ENCODE data around the gene CLIC3. TPM values are rescaled to one million over a fixed set of nuclear protein-coding genes. Genes with fewer than 3 reads are reported as not detected.
A peak's percentile ranks its signal among the peaks of the same experiment; 100 is the strongest.

Gene CLIC3
- total RNA-seq, 2 experiments from 2014 or later, result 2.1 to 2.8 TPM

- ChIA-PET CTCF (no interaction called here), POLR2A (no interaction called here)
- H3K27me3 ChIP-seq (ENCODE audit: control insufficient read depth in 1 of 2, insufficient read depth in 2 of 2, low read length in 2 of 2), result no peaks in the 10 kb centered on the region
- Mint-ChIP-seq H3K27me3 (no peaks in the 10 kb centered on the region), H3K27ac (no peak overlapping the region), H3K4me3 (no peak overlapping the region), H3K36me3 (ENCODE audit: low read depth) (no peaks in the 10 kb centered on the region), H3K4me1 (ENCODE audit: low read depth) (peaks cover 29% of the 10 kb centered on the region), H3K9me3 (no peaks in the 10 kb centered on the region)
- no peak overlapping the region for H3K4me3 ChIP-seq (ENCODE audit: low read length)
- no peak overlapping the region for H3K27ac ChIP-seq (ENCODE audit: low read depth in 1 of 2, low read length in 2 of 2)
- no peak for DNase-seq
- intact Hi-C loops (cut with DNase I, micrococcal nuclease), result no loop called here
- ATAC-seq (ENCODE audit: poor library complexity), result no peak
- TF ChIP-seq, protein P1, sequence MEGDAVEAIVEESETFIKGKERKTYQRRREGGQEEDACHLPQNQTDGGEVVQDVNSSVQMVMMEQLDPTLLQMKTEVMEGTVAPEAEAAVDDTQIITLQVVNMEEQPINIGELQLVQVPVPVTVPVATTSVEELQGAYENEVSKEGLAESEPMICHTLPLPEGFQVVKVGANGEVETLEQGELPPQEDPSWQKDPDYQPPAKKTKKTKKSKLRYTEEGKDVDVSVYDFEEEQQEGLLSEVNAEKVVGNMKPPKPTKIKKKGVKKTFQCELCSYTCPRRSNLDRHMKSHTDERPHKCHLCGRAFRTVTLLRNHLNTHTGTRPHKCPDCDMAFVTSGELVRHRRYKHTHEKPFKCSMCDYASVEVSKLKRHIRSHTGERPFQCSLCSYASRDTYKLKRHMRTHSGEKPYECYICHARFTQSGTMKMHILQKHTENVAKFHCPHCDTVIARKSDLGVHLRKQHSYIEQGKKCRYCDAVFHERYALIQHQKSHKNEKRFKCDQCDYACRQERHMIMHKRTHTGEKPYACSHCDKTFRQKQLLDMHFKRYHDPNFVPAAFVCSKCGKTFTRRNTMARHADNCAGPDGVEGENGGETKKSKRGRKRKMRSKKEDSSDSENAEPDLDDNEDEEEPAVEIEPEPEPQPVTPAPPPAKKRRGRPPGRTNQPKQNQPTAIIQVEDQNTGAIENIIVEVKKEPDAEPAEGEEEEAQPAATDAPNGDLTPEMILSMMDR (IDR thresholded peaks at IDR 0.05), result no peak
- H3K9me3 ChIP-seq (ENCODE audit: control insufficient read depth in 1 of 2, insufficient read depth in 1 of 2, low read length in 2 of 2), result no peaks in the 10 kb centered on the region
- no peaks in the 10 kb centered on the region for H3K36me3 ChIP-seq (ENCODE audit: insufficient read depth, low read length)
- H3K4me1 ChIP-seq (ENCODE audit: insufficient read depth, low read length), result peaks cover 78% of the 10 kb centered on the region
These were observed 32.6 kb downstream of the CLIC3 start for GRCh38 chr9:136963751-136964150.

GRCh38 chr9:136963341-136963740, 33.0 kb downstream of the CLIC3 start:
- H3K4me1 Mint-ChIP-seq (ENCODE audit: low read depth), result peaks cover 29% of the 10 kb centered on the region
- H3K9me3 ChIP-seq (ENCODE audit: control insufficient read depth in 1 of 2, insufficient read depth in 1 of 2, low read length in 2 of 2), result peaks cover 0 to 3% of the 10 kb centered on the region in 2 experiments
- peaks cover 83% of the 10 kb centered on the region for H3K4me1 ChIP-seq (ENCODE audit: insufficient read depth, low read length)
- H3K36me3 ChIP-seq (ENCODE audit: insufficient read depth, low read length), result no peaks in the 10 kb centered on the region
- H3K27me3 Mint-ChIP-seq, result no peaks in the 10 kb centered on the region
- no peak overlapping the region for H3K27ac ChIP-seq (ENCODE audit: low read depth in 1 of 2, low read length in 2 of 2)
- CTCF ChIA-PET, result interaction anchor here (0.6 kb wide), 1 partner anchor 91 kb away, joined by 3 read pairs; no protein-coding TSS in a partner anchor
- POLR2A ChIA-PET, result no interaction called here
- H3K27me3 ChIP-seq (ENCODE audit: control insufficient read depth in 1 of 2, insufficient read depth in 2 of 2, low read length in 2 of 2), result no peaks in the 10 kb centered on the region
- ATAC-seq (ENCODE audit: poor library complexity), result no peak
- intact Hi-C loops (cut with DNase I, micrococcal nuclease), result no loop called here
- H3K4me3 Mint-ChIP-seq, result no peak overlapping the region
- no peak overlapping the region for H3K4me3 ChIP-seq (ENCODE audit: low read length)
- TF ChIP-seq, protein P1 (IDR thresholded peaks at IDR 0.05), result no peak
- no peaks in the 10 kb centered on the region for H3K36me3 Mint-ChIP-seq (ENCODE audit: low read depth)
- no peak for DNase-seq
- H3K9me3 Mint-ChIP-seq, result no peaks in the 10 kb centered on the region
- H3K27ac Mint-ChIP-seq, result no peak overlapping the region

DNA sequence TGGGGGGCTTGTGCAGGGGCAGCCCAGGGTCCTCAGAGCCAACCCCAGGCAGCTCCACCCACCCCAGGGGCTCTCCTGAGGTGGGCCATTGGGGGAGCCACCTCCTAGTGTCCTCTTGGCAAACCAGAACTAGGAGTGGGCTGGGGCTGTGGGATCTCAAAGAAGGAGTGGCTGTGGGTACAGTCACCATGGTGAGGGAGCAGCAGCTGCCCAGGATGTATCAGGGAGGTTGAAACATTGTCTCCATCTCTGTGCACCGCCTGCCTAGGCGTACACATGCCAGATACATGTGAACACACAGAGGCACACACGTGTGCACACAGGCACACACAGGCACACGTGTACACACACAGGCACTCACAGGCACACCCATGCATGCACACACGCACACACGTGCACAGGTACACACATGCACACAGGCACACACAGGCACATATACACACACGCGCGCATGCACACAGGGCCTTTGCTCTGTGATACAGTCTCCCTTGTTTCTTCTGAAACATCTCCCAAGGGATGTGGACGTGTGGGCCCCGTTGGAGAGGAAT, 33.6 kb downstream of the CLIC3 start:
- ChIA-PET POLR2A (no interaction called here), CTCF (interaction anchor here (0.6 kb wide), 1 partner anchor 90 kb away, joined by 3 read pairs; no protein-coding TSS in a partner anchor)
- H3K4me3 Mint-ChIP-seq, result peak overlapping the region; percentile 25
- H3K4me3 ChIP-seq (ENCODE audit: low read length), result no peak overlapping the region
- peaks cover 29% of the 10 kb centered on the region for H3K4me1 Mint-ChIP-seq (ENCODE audit: low read depth)
- H3K27ac Mint-ChIP-seq, result peak overlapping the region; percentile 64
- H3K36me3 Mint-ChIP-seq (ENCODE audit: low read depth), result no peaks in the 10 kb centered on the region
- H3K4me1 ChIP-seq (ENCODE audit: insufficient read depth, low read length), result peaks cover 88% of the 10 kb centered on the region
- intact Hi-C loops (cut with DNase I, micrococcal nuclease), result no loop called here
- no peaks in the 10 kb centered on the region for H3K36me3 ChIP-seq (ENCODE audit: insufficient read depth, low read length)
- TF ChIP-seq, protein P1 (IDR thresholded peaks at IDR 0.05), result no peak
- peaks cover 0 to 3% of the 10 kb centered on the region in 2 experiments for H3K9me3 ChIP-seq (ENCODE audit: control insufficient read depth in 1 of 2, insufficient read depth in 1 of 2, low read length in 2 of 2)
- H3K9me3 Mint-ChIP-seq, result no peaks in the 10 kb centered on the region
- DNase-seq (no peak), ATAC-seq (ENCODE audit: poor library complexity) (no peak)
- H3K27me3 Mint-ChIP-seq, result no peaks in the 10 kb centered on the region
- H3K27ac ChIP-seq (ENCODE audit: low read depth in 1 of 2, low read length in 2 of 2), result no peak overlapping the region
- H3K27me3 ChIP-seq (ENCODE audit: control insufficient read depth in 1 of 2, insufficient read depth in 2 of 2, low read length in 2 of 2), result no peaks in the 10 kb centered on the region

Measured in CD4-positive, alpha-beta T cell (primary cell).